ENCODE measurements around the gene SEMA4D.

Gene SEMA4D

DNA sequence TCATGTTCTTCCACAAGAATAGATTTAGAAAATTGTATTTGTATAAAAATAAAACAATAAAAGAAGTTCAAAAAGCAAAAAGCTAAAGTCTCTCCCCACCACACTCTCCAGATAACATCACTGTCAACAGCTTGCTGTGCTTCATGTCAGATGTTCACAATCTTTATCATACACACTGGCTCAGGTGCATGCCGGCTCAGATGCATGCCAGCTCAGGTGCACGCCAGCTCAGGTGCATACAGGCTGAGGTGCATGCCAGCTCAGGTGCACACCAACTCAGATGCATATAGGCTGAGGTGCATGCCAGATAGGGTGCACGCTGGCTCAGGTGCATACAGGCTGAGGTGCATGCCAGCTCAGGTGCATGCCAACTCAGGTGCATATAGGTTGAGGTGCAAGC, 26.5 kb downstream of the SEMA4D start:
- H3K27ac ChIP-seq: no peak overlapping the region
- H3K4me3 ChIP-seq: no peak overlapping the region
- no peaks in the 10 kb centered on the region for H3K4me1 ChIP-seq
- H3K27me3 ChIP-seq: no peaks in the 10 kb centered on the region
- TF ChIP-seq, protein P1, sequence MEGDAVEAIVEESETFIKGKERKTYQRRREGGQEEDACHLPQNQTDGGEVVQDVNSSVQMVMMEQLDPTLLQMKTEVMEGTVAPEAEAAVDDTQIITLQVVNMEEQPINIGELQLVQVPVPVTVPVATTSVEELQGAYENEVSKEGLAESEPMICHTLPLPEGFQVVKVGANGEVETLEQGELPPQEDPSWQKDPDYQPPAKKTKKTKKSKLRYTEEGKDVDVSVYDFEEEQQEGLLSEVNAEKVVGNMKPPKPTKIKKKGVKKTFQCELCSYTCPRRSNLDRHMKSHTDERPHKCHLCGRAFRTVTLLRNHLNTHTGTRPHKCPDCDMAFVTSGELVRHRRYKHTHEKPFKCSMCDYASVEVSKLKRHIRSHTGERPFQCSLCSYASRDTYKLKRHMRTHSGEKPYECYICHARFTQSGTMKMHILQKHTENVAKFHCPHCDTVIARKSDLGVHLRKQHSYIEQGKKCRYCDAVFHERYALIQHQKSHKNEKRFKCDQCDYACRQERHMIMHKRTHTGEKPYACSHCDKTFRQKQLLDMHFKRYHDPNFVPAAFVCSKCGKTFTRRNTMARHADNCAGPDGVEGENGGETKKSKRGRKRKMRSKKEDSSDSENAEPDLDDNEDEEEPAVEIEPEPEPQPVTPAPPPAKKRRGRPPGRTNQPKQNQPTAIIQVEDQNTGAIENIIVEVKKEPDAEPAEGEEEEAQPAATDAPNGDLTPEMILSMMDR (IDR thresholded peaks at IDR 0.05): no peak
- no peaks in the 10 kb centered on the region for H3K36me3 ChIP-seq
- DNase-seq: no peak
- no peaks in the 10 kb centered on the region for H3K9me3 ChIP-seq
- intact Hi-C loops (cut with DNase I; ENCODE audit: low total_unique reads): no loop called here

DNA sequence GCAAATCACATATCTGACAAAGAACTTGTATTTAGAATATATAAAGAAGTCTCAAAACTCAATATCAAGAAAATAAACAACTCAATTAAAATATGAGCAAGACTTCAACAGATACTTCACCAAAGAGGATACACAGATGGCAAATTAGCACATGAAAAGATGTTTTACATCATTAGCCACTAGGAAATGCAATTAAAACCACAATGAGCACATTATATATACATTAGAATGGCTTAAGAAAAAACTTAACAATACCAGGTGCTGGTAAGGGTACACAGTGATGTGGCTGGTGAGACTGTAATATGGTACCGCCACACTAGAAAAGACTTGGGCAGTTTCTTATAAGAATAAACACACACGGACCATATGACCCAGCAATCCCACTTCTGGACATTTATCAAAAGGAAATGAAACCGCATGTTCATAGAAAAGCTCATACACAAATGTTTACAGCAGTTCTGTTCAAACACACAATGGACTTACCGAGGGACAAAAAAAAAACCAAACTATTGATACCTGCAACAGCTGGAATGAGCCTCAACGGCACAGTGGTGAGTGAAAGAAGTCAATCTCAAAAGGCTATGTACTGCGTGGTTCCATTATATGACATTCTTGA, 27.6 kb downstream of the SEMA4D start:
- Histone ChIP-seq H3K27ac (no peak overlapping the region), H3K9me3 (no peaks in the 10 kb centered on the region), H3K36me3 (no peaks in the 10 kb centered on the region), H3K4me1 (no peaks in the 10 kb centered on the region), H3K4me3 (no peak overlapping the region), H3K27me3 (no peaks in the 10 kb centered on the region)
- intact Hi-C loops (cut with DNase I; ENCODE audit: low total_unique reads): no loop called here
- no peak for DNase-seq
- TF ChIP-seq, protein P1 (IDR thresholded peaks at IDR 0.05): no peak

DNA sequence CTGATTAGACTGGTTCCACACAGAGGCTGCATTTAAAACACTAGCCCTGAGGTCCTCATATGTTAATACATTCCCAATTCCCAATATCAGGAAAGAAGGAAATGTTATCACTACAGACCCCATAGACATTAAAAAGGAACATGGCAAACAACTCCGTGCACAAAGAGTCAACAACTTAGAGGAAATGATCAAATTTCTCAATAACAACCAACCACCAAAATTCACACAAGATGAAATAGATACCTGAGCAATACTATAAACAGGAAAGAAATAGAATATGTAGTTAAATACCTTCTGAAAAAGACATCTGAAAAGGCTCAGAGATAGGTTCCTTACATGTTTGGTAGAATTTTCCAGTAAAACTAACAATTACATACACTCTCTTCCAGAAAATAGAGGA, 28.9 kb downstream of the SEMA4D start:
- no peak overlapping the region for H3K4me3 ChIP-seq
- H3K4me1 ChIP-seq: no peaks in the 10 kb centered on the region
- intact Hi-C loops (cut with DNase I; ENCODE audit: low total_unique reads): no loop called here

DNA sequence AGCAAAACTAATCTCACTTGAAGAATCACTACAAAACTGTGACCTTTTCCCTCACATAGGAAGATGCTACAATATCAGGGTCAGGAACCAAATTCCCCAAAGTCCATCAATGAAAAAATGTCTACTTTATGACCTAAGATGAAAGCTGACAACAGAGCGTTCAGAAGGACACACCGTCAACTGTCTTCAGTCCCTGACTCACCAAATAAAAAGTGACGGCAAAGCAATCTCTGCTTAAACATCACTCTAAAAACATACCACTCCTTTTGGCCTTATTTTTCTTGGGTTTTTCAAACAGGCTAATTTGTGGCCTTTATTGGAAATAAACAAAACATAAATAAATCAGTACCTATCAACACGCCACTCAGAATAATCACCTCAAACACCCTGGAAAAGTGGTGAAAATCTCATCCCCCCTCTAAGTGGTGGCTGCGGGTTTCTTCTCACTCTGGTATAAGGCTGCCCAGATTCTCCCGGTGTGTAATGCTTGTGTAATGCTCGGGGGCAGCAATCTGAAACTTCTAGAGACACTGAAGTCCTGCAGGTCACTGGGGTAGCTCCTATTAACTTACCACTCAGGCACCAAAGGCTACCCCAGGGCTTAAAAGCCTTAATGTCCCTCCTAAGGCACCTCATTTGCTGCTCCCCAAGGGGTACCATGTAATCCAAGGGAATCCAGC, 29.5 kb downstream of the SEMA4D start:
- intact Hi-C loops (cut with DNase I; ENCODE audit: low total_unique reads): no loop called here
- no peak overlapping the region for H3K27ac ChIP-seq
- no peaks in the 10 kb centered on the region for H3K27me3 ChIP-seq
- no peak for DNase-seq
- H3K9me3 ChIP-seq: no peaks in the 10 kb centered on the region
- no peaks in the 10 kb centered on the region for H3K36me3 ChIP-seq
- H3K4me1 ChIP-seq: no peaks in the 10 kb centered on the region
- TF ChIP-seq, protein P1 (IDR thresholded peaks at IDR 0.05): no peak
- H3K4me3 ChIP-seq: no peak overlapping the region

More for the DNA sequence above, 28.9 kb downstream of the SEMA4D start:
- TF ChIP-seq, protein P1 (IDR thresholded peaks at IDR 0.05): no peak
- DNase-seq: no peak
- Histone ChIP-seq H3K36me3 (no peaks in the 10 kb centered on the region), H3K27me3 (no peaks in the 10 kb centered on the region), H3K27ac (no peak overlapping the region), H3K9me3 (no peaks in the 10 kb centered on the region)

DNA sequence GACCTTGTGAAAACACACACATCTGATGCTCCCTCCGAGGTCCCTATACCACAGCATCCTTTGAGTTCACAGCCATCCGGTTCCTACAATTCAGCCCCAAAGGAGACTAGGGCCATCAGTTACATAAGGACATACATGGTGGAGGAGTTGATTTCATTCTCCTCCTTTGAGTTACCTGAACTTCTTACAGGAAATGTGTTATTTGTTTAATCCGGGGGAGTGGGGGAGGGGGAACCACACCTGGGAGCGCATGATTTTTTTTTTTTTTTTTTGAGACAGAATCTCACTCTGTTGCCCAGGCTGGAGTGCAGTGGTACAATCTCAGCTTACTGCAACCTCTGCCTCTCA, 30.7 kb downstream of the SEMA4D start:
- TF ChIP-seq, protein P1 (IDR thresholded peaks at IDR 0.05): no peak
- intact Hi-C loops (cut with DNase I; ENCODE audit: low total_unique reads): no loop called here
- no peak overlapping the region for H3K4me3 ChIP-seq
- no peaks in the 10 kb centered on the region for H3K27me3 ChIP-seq
- peaks cover 0 to 4% (median under 1%) of the 10 kb centered on the region in 4 donors for H3K4me1 ChIP-seq
- H3K27ac ChIP-seq: no peak overlapping the region
- no peak for DNase-seq
- no peaks in the 10 kb centered on the region for H3K9me3 ChIP-seq
- no peaks in the 10 kb centered on the region for H3K36me3 ChIP-seq

Measured in tibial artery (tissue), 4 donors.